GM19240 (cell line): ENCODE data around the gene PHLDA2.

Source experiments
- DNase-seq: peaks from one replicate; pipeline ENCODE4 v3.0.0; 2011; ENCODE audit warnings: low spot score; ENCODE audit not compliant: insufficient read length

The PHLDA2 gene, protein sequence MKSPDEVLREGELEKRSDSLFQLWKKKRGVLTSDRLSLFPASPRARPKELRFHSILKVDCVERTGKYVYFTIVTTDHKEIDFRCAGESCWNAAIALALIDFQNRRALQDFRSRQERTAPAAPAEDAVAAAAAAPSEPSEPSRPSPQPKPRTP

DNA sequence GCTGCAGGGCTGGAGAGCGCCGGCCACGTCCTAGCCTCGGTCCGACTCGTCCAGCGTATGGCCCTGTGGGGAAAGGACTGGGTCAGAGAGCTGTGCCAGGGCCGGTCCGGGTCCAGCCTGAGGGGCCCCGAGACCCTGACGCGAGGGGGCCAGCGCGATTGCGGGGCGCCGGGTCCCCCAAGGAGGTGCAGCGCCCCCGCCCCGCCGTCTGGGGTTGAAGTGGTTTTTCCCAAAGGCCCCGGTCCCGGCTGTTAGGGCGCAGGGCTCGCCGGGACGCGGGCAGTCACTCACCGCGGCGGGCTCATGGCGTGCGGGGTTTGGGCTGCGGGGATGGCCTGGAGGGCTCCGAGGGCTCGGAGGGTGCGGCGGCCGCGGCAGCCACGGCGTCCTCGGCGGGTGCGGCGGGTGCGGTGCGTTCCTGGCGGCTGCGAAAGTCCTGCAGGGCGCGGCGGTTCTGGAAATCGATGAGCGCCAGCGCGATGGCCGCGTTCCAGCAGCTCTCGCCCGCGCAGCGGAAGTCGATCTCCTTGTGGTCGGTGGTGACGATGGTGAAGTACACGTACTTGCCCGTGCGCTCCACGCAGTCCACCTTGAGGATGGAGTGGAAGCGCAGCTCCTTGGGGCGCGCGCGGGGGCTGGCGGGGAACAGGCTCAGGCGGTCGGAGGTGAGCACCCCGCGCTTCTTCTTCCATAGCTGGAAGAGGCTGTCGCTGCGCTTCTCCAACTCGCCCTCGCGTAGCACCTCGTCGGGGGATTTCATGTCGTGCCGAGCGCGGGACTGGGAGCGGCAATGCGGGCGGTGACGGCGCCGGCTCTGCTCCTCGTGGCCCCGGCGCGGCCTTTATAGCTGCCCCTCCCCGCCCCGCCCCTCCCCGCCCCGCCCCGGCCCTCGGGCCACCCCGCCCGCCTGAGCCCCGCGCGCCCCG lies at the start of gene PHLDA2:
PHLDA2 (minus strand) TSS at position 816 of the 926 bp plus-strand sequence; CDS start at position 760, 56 bp downstream.
- no peak for DNase-seq

GRCh38 chr11:2977113-2977512 lies 47.9 kb upstream of the PHLDA2 start:
- DNase-seq = no peak

- DNase-seq = no peak
Measured at GRCh38 chr11:2976294-2977063, 47.3 kb upstream of the PHLDA2 start.

DNA sequence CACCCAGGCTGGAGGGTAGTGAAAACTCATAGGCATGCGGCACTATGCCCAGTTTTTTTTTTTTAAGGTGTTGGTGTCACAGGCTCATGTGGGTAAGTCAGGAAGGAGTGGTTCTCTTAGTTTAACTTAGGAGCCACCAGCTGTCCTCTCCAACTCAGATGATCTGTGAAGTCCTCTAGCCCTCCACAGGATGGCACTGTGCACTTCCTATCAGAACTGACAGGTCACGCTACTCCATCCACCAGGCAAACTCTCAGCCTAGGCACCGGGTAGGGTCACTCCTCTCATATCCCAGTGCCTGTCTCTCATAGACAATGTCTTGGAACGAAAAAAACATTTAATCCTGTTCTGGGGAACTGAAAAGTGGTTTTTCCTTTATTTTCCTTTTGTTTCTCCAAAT lies 46.4 kb upstream of the PHLDA2 start:
- no peak for DNase-seq

DNA sequence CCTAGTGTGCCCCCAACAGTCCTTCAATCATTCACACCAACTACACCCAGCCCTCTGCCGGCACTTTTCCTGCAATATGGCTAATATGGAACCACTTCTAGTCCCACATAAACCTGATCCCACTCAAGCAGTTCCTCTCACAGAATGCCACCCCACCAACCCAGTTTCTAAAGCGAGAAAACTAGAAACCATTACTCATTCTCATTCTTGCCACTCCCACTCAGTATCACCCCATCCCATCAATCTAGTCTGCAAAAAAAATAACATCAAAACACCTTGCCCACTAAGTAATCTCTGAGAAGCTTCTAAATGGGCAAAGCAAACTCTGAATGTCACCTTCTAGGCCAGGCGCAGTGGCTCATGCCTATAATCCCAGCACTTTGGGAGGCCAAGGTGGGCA lies 45.1 kb upstream of the PHLDA2 start:
- DNase-seq = no peak

- no peak for DNase-seq
Measured at GRCh38 chr11:2968341-2968900, 39.2 kb upstream of the PHLDA2 start.

- no peak for DNase-seq
Measured at GRCh38 chr11:2964782-2965181, 35.6 kb upstream of the PHLDA2 start.

DNA sequence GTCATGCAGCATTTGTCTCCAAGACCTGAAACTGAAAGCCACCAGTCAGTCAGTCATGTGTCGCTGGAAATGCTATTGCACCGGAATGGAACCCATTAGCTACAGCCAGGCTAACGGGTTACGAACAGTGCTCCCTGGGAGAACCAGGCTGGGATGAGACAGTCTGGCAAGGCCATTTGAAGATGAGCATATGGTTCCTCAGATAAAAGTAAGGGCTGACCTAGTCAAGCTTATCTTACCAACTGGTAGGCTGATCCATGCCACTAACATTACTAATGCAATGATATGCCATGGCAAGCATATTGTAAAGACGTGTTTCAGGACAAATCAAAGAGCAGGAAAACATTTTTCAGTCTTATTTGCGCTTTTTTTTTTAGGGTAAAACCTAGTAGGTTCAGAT lies 34.5 kb upstream of the PHLDA2 start:
- DNase-seq = no peak

- DNase-seq = no peak
Measured at GRCh38 chr11:2963112-2963754, 34.0 kb upstream of the PHLDA2 start.

DNA sequence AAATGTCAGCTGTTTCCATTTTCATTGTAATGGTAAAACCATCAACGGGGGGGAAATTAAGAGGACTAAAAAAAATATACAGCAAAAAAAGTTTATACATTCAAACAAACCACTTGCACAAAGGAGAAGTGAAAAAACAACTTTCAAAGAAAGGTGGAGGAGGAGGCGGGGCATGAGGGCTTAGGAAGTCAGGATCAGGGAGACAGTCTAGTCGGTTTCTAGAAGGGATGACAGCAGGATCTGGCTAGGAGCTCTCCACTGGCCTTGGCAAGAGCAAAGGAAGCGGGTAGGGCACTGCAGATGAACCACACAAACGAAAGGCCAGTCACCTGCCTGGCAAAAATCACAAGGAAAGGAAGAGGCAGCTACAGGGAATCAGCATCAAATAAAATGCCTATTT lies 31.9 kb upstream of the PHLDA2 start:
- no peak for DNase-seq

GRCh38 chr11:2960139-2960538 lies 30.9 kb upstream of the PHLDA2 start:
- DNase-seq = no peak

DNA sequence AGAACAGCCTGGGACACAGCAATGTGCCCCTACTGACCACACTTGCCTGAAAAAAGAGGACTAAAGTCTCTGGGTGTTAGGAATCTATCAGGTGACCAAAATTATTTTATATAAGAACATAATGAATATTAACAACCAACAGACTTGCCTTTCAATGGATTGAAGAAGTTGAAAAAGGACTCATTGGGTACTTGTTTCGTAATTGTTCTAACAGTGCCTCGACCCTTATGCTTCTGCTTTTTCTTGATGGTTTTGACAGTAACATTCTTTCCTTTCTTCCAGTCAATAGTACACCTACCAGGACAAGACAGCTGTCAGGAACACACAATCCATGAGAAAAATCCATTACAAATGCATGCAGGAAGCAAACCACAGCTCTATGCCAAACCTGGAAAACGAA lies 29.0 kb upstream of the PHLDA2 start:
- DNase-seq = no peak

DNA sequence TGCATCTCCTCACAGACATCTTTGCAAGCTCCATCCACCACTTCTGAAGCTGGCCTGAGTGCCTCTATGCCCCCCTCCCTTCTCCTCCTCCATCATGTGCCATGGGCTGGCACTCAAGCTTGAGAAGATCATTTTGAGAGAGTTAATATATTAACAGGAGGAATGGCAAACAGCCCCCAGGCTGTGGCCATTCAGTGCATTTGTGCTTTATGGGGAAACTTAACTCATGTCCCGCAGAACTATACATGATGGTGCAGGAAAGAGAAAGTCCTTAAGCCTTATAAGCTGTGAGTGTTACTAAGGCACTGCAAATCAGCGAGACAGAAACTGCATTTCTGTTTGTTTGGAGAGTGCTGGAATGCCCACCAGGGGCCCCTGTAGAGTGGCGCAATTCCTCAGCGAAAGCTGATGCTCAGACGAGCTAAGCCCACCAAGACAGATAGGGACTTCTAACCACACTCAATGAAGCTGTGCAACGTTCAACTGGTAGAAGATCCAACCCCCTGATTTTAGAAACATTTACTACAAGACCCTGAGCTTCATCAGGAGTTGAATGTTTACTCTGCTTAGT lies 26.8 kb upstream of the PHLDA2 start:
- DNase-seq = no peak

GRCh38 chr11:2954263-2954662 lies 25.0 kb upstream of the PHLDA2 start:
- no peak for DNase-seq

GRCh38 chr11:2952290-2952689 lies 23.1 kb upstream of the PHLDA2 start:
- no peak for DNase-seq

- DNase-seq = no peak
Measured at GRCh38 chr11:2951231-2952110, 22.3 kb upstream of the PHLDA2 start.

DNA sequence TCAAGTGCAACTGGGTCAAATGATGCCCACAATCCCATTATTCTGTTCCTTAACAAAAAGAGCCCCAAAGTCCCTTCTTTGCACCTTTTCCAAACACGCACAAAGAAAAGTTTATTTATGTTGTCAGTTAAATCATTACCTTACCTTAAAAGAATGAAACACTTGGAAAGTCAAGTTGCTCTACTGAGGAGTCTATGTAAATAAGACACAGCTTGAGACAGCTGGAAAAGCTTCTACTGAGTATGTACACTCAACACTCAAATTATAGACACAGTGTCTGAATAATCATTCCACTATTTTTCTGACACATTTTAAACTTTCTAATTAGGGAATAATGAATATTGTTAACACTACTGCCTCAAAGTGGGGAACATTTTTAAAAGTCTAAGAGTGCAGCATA lies 21.6 kb upstream of the PHLDA2 start:
- DNase-seq = no peak

DNA sequence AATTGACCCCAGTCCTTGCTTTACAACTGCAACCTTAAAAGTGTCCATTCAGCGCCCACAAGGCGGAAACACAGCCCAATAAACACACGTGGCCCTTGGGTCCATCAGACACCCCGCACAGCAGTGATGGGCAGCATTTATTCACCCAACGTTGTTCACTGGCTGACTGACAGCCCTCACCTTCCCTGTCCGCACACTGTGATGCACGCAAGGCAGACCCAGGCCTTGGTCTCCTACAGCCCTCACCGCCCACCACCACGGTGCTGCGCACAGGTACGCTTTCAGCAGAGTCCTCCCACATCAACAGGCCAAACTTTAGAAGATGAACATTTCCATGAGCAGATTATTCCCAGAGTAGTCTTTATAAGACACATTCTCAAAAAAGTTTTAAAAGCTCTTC lies 20.7 kb upstream of the PHLDA2 start:
- DNase-seq = no peak

GRCh38 chr11:2947744-2948143 lies 18.5 kb upstream of the PHLDA2 start:
- DNase-seq = no peak

DNA sequence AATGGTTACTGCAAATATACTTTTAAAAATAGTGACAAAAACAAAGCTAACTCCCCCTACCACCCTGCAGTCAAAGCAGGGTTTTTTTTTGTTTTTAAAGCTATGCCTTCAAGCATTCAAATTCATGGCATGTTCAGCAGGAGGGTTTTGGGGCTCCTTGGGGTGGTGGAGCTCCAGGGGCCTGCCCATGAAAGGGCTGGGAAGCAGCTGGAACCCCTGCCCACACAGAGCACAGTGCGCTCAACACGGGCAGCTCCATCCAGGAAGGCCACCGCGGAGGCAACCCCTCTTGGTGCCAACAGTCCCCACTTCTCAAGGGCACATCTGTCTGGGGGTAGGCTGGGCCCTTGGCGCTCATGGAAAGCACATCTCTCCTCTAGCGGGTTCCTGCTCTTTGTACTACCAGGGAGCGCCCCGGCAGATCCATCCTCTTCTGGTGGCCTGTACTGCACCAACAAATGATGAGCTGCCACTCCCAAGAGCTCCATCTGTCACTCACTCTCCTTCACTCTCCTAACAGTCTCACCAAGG lies 16.6 kb upstream of the PHLDA2 start:
- no peak for DNase-seq
